Measurements from ENCODE around the gene CDR2.
"Not testable (repeated sequence)": the region's sequence is repeated elsewhere in the genome, so short reads cannot be mapped to it uniquely, and the experiment has no call there.

Gene CDR2

GRCh38 chr16:22316411-22316811 lies 58.0 kb downstream of the CDR2 start:
- DNase-seq, result no peak
- in situ Hi-C loops (cut with MboI; ENCODE audit: low pct_unique_long_range_greater_than_20kb, low sequenced_read_pairs), result no loop called here

- in situ Hi-C loops (cut with MboI; ENCODE audit: low pct_unique_long_range_greater_than_20kb, low sequenced_read_pairs), result no loop called here
- DNase-seq, result no peak
These were observed 58.4 kb downstream of the CDR2 start for GRCh38 chr16:22315979-22316378.

GRCh38 chr16:22314661-22315626 lies 59.5 kb downstream of the CDR2 start:
- in situ Hi-C loops (cut with MboI; ENCODE audit: low pct_unique_long_range_greater_than_20kb, low sequenced_read_pairs), result no loop called here
- no peak for DNase-seq

GRCh38 chr16:22313876-22314470 lies 60.4 kb downstream of the CDR2 start:
- in situ Hi-C loops (cut with MboI; ENCODE audit: low pct_unique_long_range_greater_than_20kb, low sequenced_read_pairs), result no loop called here
- no peak for DNase-seq

GRCh38 chr16:22312897-22313781 lies 61.3 kb downstream of the CDR2 start:
- DNase-seq, result no peak
- in situ Hi-C loops (cut with MboI; ENCODE audit: low pct_unique_long_range_greater_than_20kb, low sequenced_read_pairs), result no loop called here

GRCh38 chr16:22311520-22311919 lies 62.9 kb downstream of the CDR2 start:
- in situ Hi-C loops (cut with MboI; ENCODE audit: low pct_unique_long_range_greater_than_20kb, low sequenced_read_pairs), result no loop called here
- no peak for DNase-seq

- in situ Hi-C loops (cut with MboI; ENCODE audit: low pct_unique_long_range_greater_than_20kb, low sequenced_read_pairs), result no loop called here
- DNase-seq, result no peak
These were observed 65.4 kb downstream of the CDR2 start for GRCh38 chr16:22308824-22309520.

- no peak for DNase-seq
- in situ Hi-C loops (cut with MboI; ENCODE audit: low pct_unique_long_range_greater_than_20kb, low sequenced_read_pairs), result no loop called here
These were observed 66.6 kb downstream of the CDR2 start for GRCh38 chr16:22307838-22308237.

- no peak for DNase-seq
- in situ Hi-C loops (cut with MboI; ENCODE audit: low pct_unique_long_range_greater_than_20kb, low sequenced_read_pairs), result no loop called here
These were observed 67.6 kb downstream of the CDR2 start for GRCh38 chr16:22306788-22307187.

- no peak for DNase-seq
- in situ Hi-C loops (cut with MboI; ENCODE audit: low pct_unique_long_range_greater_than_20kb, low sequenced_read_pairs), result no loop called here
These were observed 70.0 kb downstream of the CDR2 start for GRCh38 chr16:22304411-22304810.

- no peak for DNase-seq
- in situ Hi-C loops (cut with MboI; ENCODE audit: low pct_unique_long_range_greater_than_20kb, low sequenced_read_pairs), result no loop called here
These were observed 71.5 kb downstream of the CDR2 start for GRCh38 chr16:22302776-22303363.

- in situ Hi-C loops (cut with MboI; ENCODE audit: low pct_unique_long_range_greater_than_20kb, low sequenced_read_pairs); DNase-seq: not testable (repeated sequence)
These were observed 73.0 kb downstream of the CDR2 start for GRCh38 chr16:22301423-22301822.

- DNase-seq, result peak; percentile 53
- in situ Hi-C loops (cut with MboI; ENCODE audit: low pct_unique_long_range_greater_than_20kb, low sequenced_read_pairs), result no loop called here
These were observed 73.9 kb downstream of the CDR2 start for GRCh38 chr16:22300427-22301071.

- no peak for DNase-seq
- in situ Hi-C loops (cut with MboI; ENCODE audit: low pct_unique_long_range_greater_than_20kb, low sequenced_read_pairs), result loop anchor here (5.0 kb wide), 1 partner anchor 102 kb away; no protein-coding TSS in a partner anchor
These were observed 75.4 kb downstream of the CDR2 start for GRCh38 chr16:22299036-22299435.

- DNase-seq, result peak; percentile 96
- in situ Hi-C loops (cut with MboI; ENCODE audit: low pct_unique_long_range_greater_than_20kb, low sequenced_read_pairs), result loop anchor here (5.0 kb wide), 1 partner anchor 101 kb away; no protein-coding TSS in a partner anchor
These were observed 76.3 kb downstream of the CDR2 start for GRCh38 chr16:22297871-22298733.

- in situ Hi-C loops (cut with MboI; ENCODE audit: low pct_unique_long_range_greater_than_20kb, low sequenced_read_pairs), result loop anchor here (5.0 kb wide), 1 partner anchor 100 kb away; no protein-coding TSS in a partner anchor
These were observed 77.1 kb downstream of the CDR2 start, which contains the start of gene POLR3E for GRCh38 chr16:22297114-22297870. POLR3E (plus strand) TSS chr16:22297409; CDS start chr16:22302969, 5,560 bp downstream.

More at GRCh38 chr16:22297114-22297870, 77.1 kb downstream of the CDR2 start, which contains the start of gene POLR3E:
- DNase-seq, result peak; percentile 99
